ENCODE measurements around the gene ADAT1.

DNA sequence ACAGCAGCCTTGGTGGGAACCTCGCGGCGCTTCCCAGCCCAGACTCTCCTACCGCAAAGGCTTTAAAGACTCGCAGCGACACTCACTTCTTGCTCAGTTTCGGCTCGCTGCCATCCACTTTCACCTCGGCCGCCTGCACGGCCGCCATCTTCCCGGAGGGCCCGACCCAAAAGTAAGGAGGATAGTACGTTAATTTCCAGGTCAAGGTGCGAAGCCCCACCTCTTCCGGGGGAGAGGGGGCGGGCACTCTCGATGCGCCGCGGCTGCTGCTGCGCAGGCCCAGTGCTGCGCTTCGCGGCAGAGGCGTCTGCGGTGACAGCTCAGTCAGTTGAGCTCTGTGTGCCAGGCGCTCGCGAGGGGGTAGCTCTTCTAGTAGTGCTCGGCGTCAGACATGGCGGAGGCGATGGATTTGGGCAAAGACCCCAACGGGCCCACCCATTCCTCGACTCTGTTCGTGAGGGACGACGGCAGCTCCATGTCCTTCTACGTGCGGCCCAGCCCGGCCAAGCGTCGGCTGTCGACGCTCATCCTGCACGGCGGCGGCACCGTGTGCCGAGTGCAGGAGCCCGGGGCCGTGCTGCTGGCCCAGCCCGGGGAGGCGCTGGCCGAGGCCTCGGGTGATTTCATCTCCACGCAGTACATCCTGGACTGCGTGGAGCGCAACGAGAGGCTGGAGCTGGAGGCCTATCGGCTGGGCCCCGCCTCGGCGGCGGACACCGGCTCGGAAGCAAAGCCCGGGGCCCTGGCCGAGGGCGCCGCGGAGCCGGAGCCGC is 24.6 kb upstream of the ADAT1 start, which contains the start of the genes KARS1 and TERF2IP:
- TF ChIP-seq CTCF (IDR thresholded peaks at IDR 0.05 in 2 of 3, conservative IDR thresholded peaks at IDR 0.05 in 1 of 3; ENCODE audit: control insufficient read depth in 2 of 3, extremely low read depth in 1 of 3, insufficient read depth in 1 of 3, low read depth in 3 of 3, low read length in 3 of 3) (no peak), TARDBP (IDR thresholded peaks at IDR 0.05; ENCODE audit: borderline replicate concordance) (no peak), KAT2A (conservative IDR thresholded peaks at IDR 0.05; ENCODE audit: control insufficient read depth, low read depth, low read length) (no peak), RELA (IDR thresholded peaks at IDR 0.05; ENCODE audit: borderline replicate concordance, partially characterized antibody) (no peak), ETV6 (conservative IDR thresholded peaks at IDR 0.05 in 1 of 2, IDR thresholded peaks at IDR 0.05 in 1 of 2; ENCODE audit: borderline replicate concordance in 1 of 2, low read depth in 1 of 2) (no peak), ZNF274 (IDR thresholded peaks at IDR 0.05; ENCODE audit: insufficient read depth, insufficient read length) (no peak), NFIC (IDR thresholded peaks at IDR 0.05; ENCODE audit: low read depth, low read length) (no peak)
- TF ChIP-seq, protein P1, sequence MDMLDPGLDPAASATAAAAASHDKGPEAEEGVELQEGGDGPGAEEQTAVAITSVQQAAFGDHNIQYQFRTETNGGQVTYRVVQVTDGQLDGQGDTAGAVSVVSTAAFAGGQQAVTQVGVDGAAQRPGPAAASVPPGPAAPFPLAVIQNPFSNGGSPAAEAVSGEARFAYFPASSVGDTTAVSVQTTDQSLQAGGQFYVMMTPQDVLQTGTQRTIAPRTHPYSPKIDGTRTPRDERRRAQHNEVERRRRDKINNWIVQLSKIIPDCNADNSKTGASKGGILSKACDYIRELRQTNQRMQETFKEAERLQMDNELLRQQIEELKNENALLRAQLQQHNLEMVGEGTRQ (IDR thresholded peaks at IDR 0.05; ENCODE audit: borderline replicate concordance, low read depth, low read length), result no peak
- TF ChIP-seq, protein P2, sequence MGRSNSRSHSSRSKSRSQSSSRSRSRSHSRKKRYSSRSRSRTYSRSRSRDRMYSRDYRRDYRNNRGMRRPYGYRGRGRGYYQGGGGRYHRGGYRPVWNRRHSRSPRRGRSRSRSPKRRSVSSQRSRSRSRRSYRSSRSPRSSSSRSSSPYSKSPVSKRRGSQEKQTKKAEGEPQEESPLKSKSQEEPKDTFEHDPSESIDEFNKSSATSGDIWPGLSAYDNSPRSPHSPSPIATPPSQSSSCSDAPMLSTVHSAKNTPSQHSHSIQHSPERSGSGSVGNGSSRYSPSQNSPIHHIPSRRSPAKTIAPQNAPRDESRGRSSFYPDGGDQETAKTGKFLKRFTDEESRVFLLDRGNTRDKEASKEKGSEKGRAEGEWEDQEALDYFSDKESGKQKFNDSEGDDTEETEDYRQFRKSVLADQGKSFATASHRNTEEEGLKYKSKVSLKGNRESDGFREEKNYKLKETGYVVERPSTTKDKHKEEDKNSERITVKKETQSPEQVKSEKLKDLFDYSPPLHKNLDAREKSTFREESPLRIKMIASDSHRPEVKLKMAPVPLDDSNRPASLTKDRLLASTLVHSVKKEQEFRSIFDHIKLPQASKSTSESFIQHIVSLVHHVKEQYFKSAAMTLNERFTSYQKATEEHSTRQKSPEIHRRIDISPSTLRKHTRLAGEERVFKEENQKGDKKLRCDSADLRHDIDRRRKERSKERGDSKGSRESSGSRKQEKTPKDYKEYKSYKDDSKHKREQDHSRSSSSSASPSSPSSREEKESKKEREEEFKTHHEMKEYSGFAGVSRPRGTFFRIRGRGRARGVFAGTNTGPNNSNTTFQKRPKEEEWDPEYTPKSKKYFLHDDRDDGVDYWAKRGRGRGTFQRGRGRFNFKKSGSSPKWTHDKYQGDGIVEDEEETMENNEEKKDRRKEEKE (IDR thresholded peaks at IDR 0.05), result no peak

Data from GM12878 (cell line).